Natural killer cell (primary cell): ENCODE results near the gene SLC2A6. TPM values are rescaled to one million over a fixed set of nuclear protein-coding genes. Genes with fewer than 3 reads are reported as not detected.

Experiments
- ATAC-seq, 3 donors: fragments of 150-1000 bp in 2 of 3; fragments of 200-7000 bp in 1 of 3; cut with Tn5 transposase; 1 replicate in 1 of 3; 2 replicates in 2 of 3; pipeline ENCODE4 v1.10.0; 2021; ENCODE audit warnings: mild to moderate bottlenecking in 2 of 3, moderate library complexity in 2 of 3
- DNase-seq, 2 donors: peaks; one replicate each; pipeline versions ENCODE4 v3.0.0 to v3.0.0-alpha.2; 2013 to 2021; ENCODE audit warnings: mixed read lengths in 1 of 2
- H3K27ac ChIP-seq: one replicate; pipeline ENCODE4 v1.5.1; 2013; ENCODE audit warnings: mild to moderate bottlenecking, low read length
- H3K27me3 ChIP-seq: one replicate; pipeline ENCODE4 v1.6.1; 2013; ENCODE audit warnings: low read length; ENCODE audit not compliant: control insufficient read depth, insufficient read depth
- H3K36me3 ChIP-seq: one replicate; pipeline ENCODE4 v1.6.1; 2013; ENCODE audit warnings: low read length; ENCODE audit not compliant: control insufficient read depth, insufficient read depth
- H3K4me1 ChIP-seq: one replicate; pipeline ENCODE4 v1.6.1; 2013; ENCODE audit warnings: low read length; ENCODE audit not compliant: control insufficient read depth, insufficient read depth
- H3K4me3 ChIP-seq: one replicate; pipeline ENCODE4 v1.5.1; 2013; ENCODE audit warnings: low read length
- H3K9me3 ChIP-seq: one replicate; pipeline ENCODE4 v1.6.1; 2013; ENCODE audit warnings: low read length; ENCODE audit not compliant: control insufficient read depth, insufficient read depth
- H3K27ac Mint-ChIP-seq, 2 donors: one replicate each; pipeline ENCODE4 v1.8.0; 2022; ENCODE audit warnings: mild to moderate bottlenecking in 2 of 2, mixed read lengths in 2 of 2, moderate library complexity in 1 of 2
- H3K27me3 Mint-ChIP-seq, 2 donors: one replicate each; pipeline ENCODE4 v1.8.0; 2022; ENCODE audit warnings: low read depth in 2 of 2, mixed read lengths in 2 of 2
- H3K36me3 Mint-ChIP-seq: one replicate; pipeline ENCODE4 v1.8.0; 2022; ENCODE audit warnings: mixed read lengths
- H3K4me1 Mint-ChIP-seq, 2 donors: one replicate each; pipeline ENCODE4 v1.8.0; 2022; ENCODE audit warnings: mixed read lengths in 2 of 2
- H3K4me3 Mint-ChIP-seq: one replicate; pipeline ENCODE4 v1.8.0; 2022; ENCODE audit warnings: mild to moderate bottlenecking, moderate library complexity, mixed read lengths
- H3K9me3 Mint-ChIP-seq, 2 donors: one replicate each; pipeline ENCODE4 v1.8.0; 2022; ENCODE audit warnings: mixed read lengths in 2 of 2
- CTCF ChIP-seq: fragments of 200-600 bp; IDR thresholded peaks from one replicate; pipeline ENCODE4 v1.8.0; 2022; ENCODE audit warnings: antibody characterized with exemption
- WGBS: methylation state at CpG from one replicate; pipeline ENCODE4 v1.1.7; 2013; ENCODE audit warnings: missing lambda C conversion rate; ENCODE audit not compliant: insufficient coverage; 5-methylcytosine and 5-hydroxymethylcytosine counted together
- intact Hi-C: fragments of 100-400 bp; cut with micrococcal nuclease; formaldehyde crosslinking; loops from one replicate; pipeline ENCODE4 v1.14.2; 2022
- total RNA-seq, 4 donors: library from RNA; stranded (reverse); fragments of 120-200 nt in 1 of 4; gene quantifications; one replicate each; pipeline versions ENCODE4 v1.2.3 to v1.2.4, GENCODE V29; 2013 to 2022

The SLC2A6 gene
- total RNA-seq, 3 donors from 2014 or later (not counting 1 experiment from before 2014, with no cell fraction given): 5.0 to 20.1 (median 18.5) TPM

- H3K9me3 ChIP-seq: no peaks in the 10 kb centered on the region
- no peaks in the 10 kb centered on the region for H3K36me3 ChIP-seq
- Mint-ChIP-seq H3K27me3 (peaks cover 0 to 3% of the 10 kb centered on the region in 2 donors), H3K27ac (no peak overlapping the region), H3K9me3 (no peaks in the 10 kb centered on the region), H3K4me1 (peaks cover 0 to 6% of the 10 kb centered on the region in 2 donors), H3K4me3 (no peak overlapping the region), H3K36me3 (no peaks in the 10 kb centered on the region)
- WGBS: 92% methylated on average over 11 of the region's 11 CpGs
- no peaks in the 10 kb centered on the region for H3K4me1 ChIP-seq
- ATAC-seq (no peak), DNase-seq (no peak)
- no peak overlapping the region for H3K27ac ChIP-seq
- no peak overlapping the region for H3K4me3 ChIP-seq
- no peak for TF ChIP-seq CTCF
- intact Hi-C loops: no loop called here
- H3K27me3 ChIP-seq: no peaks in the 10 kb centered on the region
Observed at GRCh38 chr9:133433351-133433843, 45.5 kb downstream of the SLC2A6 start.

DNA sequence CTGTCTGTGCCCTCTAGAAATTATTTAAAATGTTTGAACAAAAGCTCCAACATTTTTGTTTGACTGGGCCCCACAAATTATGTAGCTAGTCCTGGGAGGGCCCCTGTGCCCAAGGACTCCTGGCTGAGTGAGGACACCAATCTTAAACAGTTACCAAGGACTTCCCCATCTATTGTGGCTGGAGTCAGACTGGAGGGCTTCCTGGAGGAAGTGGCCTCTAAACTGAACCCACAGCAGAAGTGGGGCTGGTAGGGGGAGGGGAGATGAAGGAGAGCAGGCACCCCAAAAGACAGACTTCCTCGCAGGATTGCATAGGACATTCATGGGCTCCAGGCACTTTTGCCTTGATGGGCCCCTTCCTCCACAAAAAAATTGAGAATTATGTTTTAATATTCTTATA, 48.7 kb downstream of the SLC2A6 start:
- H3K27me3 Mint-ChIP-seq: peaks cover 8 to 22% of the 10 kb centered on the region in 2 donors
- no peaks in the 10 kb centered on the region for H3K9me3 Mint-ChIP-seq
- Histone ChIP-seq H3K4me3 (no peak overlapping the region), H3K4me1 (peaks cover 6% of the 10 kb centered on the region), H3K27me3 (peaks cover 8% of the 10 kb centered on the region), H3K9me3 (no peaks in the 10 kb centered on the region), H3K36me3 (no peaks in the 10 kb centered on the region), H3K27ac (no peak overlapping the region)
- intact Hi-C loops: no loop called here
- H3K4me3 Mint-ChIP-seq: no peak overlapping the region
- ATAC-seq: no peak
- H3K36me3 Mint-ChIP-seq: no peaks in the 10 kb centered on the region
- TF ChIP-seq CTCF: no peak
- DNase-seq: no peak
- H3K4me1 Mint-ChIP-seq: peaks cover 0 to 6% of the 10 kb centered on the region in 2 donors
- WGBS: no CpG with 5 or more reads among the region's 1 CpG
- H3K27ac Mint-ChIP-seq: no peak overlapping the region

GRCh38 chr9:133429641-133430161, 49.2 kb downstream of the SLC2A6 start:
- H3K27me3 ChIP-seq: peaks cover 8% of the 10 kb centered on the region
- Mint-ChIP-seq H3K9me3 (no peaks in the 10 kb centered on the region), H3K27ac (no peak overlapping the region), H3K36me3 (no peaks in the 10 kb centered on the region), H3K4me1 (peaks cover 0 to 6% of the 10 kb centered on the region in 2 donors), H3K27me3 (peaks cover 8 to 22% of the 10 kb centered on the region in 2 donors), H3K4me3 (peak overlapping the region; percentile 63)
- H3K27ac ChIP-seq: no peak overlapping the region
- intact Hi-C loops: no loop called here
- H3K36me3 ChIP-seq: no peaks in the 10 kb centered on the region
- peak in 1 of 3 donors; percentile 31 for ATAC-seq
- TF ChIP-seq CTCF: no peak
- WGBS: 31% methylated on average over 49 of the region's 49 CpGs
- H3K9me3 ChIP-seq: no peaks in the 10 kb centered on the region
- peak in 1 of 2 donors; percentile 37 for DNase-seq
- H3K4me1 ChIP-seq: peaks cover 6% of the 10 kb centered on the region
- no peak overlapping the region for H3K4me3 ChIP-seq

DNA sequence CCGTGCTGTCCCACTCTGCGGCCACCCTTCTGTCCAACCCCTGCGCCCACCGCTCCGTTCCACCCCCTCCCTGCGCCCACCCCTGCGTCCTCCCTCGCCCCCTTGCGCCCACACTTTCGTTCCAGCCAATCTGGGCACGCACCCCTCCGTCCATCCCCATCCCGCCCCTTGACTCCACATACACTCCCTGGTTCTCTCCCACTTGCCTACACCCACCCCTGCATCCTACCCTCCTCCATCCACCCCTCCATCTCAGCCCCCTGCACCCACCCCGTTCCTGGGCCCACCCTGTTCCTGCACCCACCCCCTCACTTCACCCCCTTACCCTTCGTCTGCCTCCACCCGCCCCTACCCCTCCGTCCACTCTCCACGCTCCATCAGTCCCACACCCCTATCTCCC, 49.7 kb downstream of the SLC2A6 start:
- Mint-ChIP-seq H3K9me3 (no peaks in the 10 kb centered on the region), H3K27ac (no peak overlapping the region), H3K27me3 (peaks cover 8 to 22% of the 10 kb centered on the region in 2 donors), H3K4me3 (no peak overlapping the region), H3K36me3 (no peaks in the 10 kb centered on the region), H3K4me1 (peaks cover 0 to 6% of the 10 kb centered on the region in 2 donors)
- no peak overlapping the region for H3K4me3 ChIP-seq
- no peak for TF ChIP-seq CTCF
- peak in 1 of 3 donors; percentile 8 for ATAC-seq
- WGBS: 5% methylated on average over 17 of the region's 18 CpGs
- peaks cover 8% of the 10 kb centered on the region for H3K27me3 ChIP-seq
- DNase-seq: no peak
- H3K36me3 ChIP-seq: no peaks in the 10 kb centered on the region
- H3K27ac ChIP-seq: no peak overlapping the region
- intact Hi-C loops: no loop called here
- no peaks in the 10 kb centered on the region for H3K9me3 ChIP-seq
- peaks cover 6% of the 10 kb centered on the region for H3K4me1 ChIP-seq
